ENCODE measurements around the gene PPP1R9B. TPM values are rescaled to one million over a fixed set of nuclear protein-coding genes. Genes with fewer than 3 reads are reported as not detected.
A peak's percentile ranks its signal among the peaks of the same experiment; 100 is the strongest.

PPP1R9B gene
- total RNA-seq, 1 experiment from 2014 or later: 61.3 TPM

DNA sequence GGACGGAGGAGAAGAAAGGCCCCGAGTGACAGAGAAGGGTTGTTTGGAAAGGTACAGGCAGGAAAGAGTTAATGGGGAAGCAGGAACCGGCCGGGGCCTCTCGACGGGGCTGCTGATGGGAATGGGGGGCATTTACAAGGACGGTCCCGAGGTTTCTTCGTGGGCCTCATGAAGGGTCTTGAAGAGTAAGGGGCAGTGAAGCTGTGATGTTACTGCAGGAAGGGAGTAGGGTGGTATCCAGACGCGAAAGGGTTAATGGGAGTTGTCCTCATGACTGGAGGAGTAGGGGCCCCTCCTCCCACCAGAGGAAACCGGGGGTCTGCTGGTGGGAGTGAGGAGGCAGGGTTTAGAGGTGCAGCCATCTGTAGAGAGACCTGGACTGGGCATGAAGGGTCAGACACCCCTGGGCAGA is 54.8 kb downstream of the PPP1R9B start:
- ChIA-PET CTCF (no interaction called here), POLR2A (ENCODE audit: low non-redundant PET) (no interaction called here)
- no peak for TF ChIP-seq EZH2 (IDR thresholded peaks at IDR 0.05; ENCODE audit: borderline replicate concordance, low read depth, low read length, poor library complexity, severe bottlenecking)
- TF ChIP-seq, protein P1, sequence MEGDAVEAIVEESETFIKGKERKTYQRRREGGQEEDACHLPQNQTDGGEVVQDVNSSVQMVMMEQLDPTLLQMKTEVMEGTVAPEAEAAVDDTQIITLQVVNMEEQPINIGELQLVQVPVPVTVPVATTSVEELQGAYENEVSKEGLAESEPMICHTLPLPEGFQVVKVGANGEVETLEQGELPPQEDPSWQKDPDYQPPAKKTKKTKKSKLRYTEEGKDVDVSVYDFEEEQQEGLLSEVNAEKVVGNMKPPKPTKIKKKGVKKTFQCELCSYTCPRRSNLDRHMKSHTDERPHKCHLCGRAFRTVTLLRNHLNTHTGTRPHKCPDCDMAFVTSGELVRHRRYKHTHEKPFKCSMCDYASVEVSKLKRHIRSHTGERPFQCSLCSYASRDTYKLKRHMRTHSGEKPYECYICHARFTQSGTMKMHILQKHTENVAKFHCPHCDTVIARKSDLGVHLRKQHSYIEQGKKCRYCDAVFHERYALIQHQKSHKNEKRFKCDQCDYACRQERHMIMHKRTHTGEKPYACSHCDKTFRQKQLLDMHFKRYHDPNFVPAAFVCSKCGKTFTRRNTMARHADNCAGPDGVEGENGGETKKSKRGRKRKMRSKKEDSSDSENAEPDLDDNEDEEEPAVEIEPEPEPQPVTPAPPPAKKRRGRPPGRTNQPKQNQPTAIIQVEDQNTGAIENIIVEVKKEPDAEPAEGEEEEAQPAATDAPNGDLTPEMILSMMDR (conservative IDR thresholded peaks at IDR 0.05; ENCODE audit: low read depth, low read length): no peak
- Histone ChIP-seq H3K27ac (ENCODE audit: low read depth, low read length, poor library complexity, severe bottlenecking) (peak overlapping the region; percentile 82), H3K4me1 (ENCODE audit: insufficient read depth, low read length, poor library complexity, severe bottlenecking) (peaks cover 10% of the 10 kb centered on the region), H3K9me3 (ENCODE audit: low read depth, low read length, poor library complexity, severe bottlenecking) (no peaks in the 10 kb centered on the region), H3K4me3 (ENCODE audit: low read depth, low read length, poor library complexity, severe bottlenecking) (peak overlapping the region; percentile 77), H3K36me3 (ENCODE audit: insufficient read depth, low read length, poor library complexity, severe bottlenecking) (no peaks in the 10 kb centered on the region), H3K27me3 (replicated peaks; ENCODE audit: insufficient read depth, low read depth, low read length, poor library complexity) (no peaks in the 10 kb centered on the region)
- no peak for DNase-seq (ENCODE audit: low spot score)
- intact Hi-C loops (cut with micrococcal nuclease; ENCODE audit: unreplicated experiment): loop anchor here (2.0 kb wide), 2 partner anchors 65 to 201 kb away; no protein-coding TSS in a partner anchor
- BruUV-seq (replicated peaks): no TSS peak

DNA sequence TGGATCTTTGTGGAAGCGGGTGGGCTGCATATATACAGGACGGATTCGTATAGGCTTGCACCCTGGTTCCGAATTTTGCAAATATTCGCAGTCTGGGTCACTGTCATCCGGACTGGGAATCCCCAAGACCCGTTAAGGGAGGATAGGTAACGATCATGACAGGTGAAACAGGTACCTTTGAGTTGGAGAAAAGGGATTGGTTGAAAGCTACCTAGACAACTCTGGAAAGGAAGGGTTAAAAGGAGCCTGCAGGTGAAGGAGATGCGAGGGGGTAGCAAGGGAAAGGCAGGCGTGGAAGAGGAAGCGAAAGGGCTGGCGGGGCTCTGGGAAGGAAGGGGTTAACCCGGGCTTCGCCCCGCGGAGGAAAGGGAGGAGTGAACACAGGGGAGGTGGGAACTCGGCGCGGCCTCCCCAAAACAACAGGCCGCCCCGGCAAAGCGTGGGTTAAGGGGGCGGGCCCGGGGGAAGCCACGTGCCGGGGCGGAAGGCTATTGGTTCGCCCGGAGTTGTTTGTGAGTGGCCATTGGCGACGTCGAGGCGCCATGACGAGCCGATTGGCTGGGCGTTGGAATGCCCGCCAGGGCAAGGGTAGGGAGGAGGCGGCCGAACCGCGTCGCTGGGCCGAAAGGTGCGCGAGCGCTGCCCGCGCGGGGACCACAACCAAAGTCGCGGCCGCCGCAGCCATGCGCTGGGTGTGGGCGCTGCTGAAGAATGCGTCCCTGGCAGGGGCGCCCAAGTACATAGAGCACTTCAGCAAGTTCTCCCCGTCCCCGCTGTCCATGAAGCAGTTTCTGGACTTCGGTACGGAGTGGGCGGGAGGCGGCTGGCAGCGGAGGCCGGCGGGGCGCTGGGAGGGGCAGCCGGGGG is 55.5 kb downstream of the PPP1R9B start, which contains the start of gene PDK2:
Gene PDK2 (plus strand): TSS at position 599 of the 867 bp plus-strand sequence. CDS start 85 bp downstream, at position 684.
- CTCF ChIA-PET: interaction anchor here (0.6 to 1.4 kb wide), 19 partner anchors 10 to 203 kb away, joined by 3 to 10 read pairs (median 4); no protein-coding TSS in a partner anchor
- Histone ChIP-seq H3K36me3 (ENCODE audit: insufficient read depth, low read length, poor library complexity, severe bottlenecking) (no peaks in the 10 kb centered on the region), H3K4me1 (ENCODE audit: insufficient read depth, low read length, poor library complexity, severe bottlenecking) (peaks cover 10% of the 10 kb centered on the region), H3K9me3 (ENCODE audit: low read depth, low read length, poor library complexity, severe bottlenecking) (no peaks in the 10 kb centered on the region), H3K27ac (ENCODE audit: low read depth, low read length, poor library complexity, severe bottlenecking) (peak within 1 kb of the TSS; percentile 82), H3K27me3 (replicated peaks; ENCODE audit: insufficient read depth, low read depth, low read length, poor library complexity) (no peaks in the 10 kb centered on the region), H3K4me3 (ENCODE audit: low read depth, low read length, poor library complexity, severe bottlenecking) (peak within 1 kb of the TSS; percentile 77)
- POLR2A ChIA-PET (ENCODE audit: low non-redundant PET): interaction anchor here (0.6 kb wide), 1 partner anchor 1793 kb away, joined by 11 read pairs; no protein-coding TSS in a partner anchor
- TF ChIP-seq, protein P1 (conservative IDR thresholded peaks at IDR 0.05; ENCODE audit: low read depth, low read length): no peak
- no peak for TF ChIP-seq EZH2 (IDR thresholded peaks at IDR 0.05; ENCODE audit: borderline replicate concordance, low read depth, low read length, poor library complexity, severe bottlenecking)
- intact Hi-C loops (cut with micrococcal nuclease; ENCODE audit: unreplicated experiment): loop anchor here (2.0 kb wide), 2 partner anchors 66 to 202 kb away; no protein-coding TSS in a partner anchor
- DNase-seq (ENCODE audit: low spot score): peak; percentile 99
- no TSS peak for BruUV-seq (replicated peaks)

DNA sequence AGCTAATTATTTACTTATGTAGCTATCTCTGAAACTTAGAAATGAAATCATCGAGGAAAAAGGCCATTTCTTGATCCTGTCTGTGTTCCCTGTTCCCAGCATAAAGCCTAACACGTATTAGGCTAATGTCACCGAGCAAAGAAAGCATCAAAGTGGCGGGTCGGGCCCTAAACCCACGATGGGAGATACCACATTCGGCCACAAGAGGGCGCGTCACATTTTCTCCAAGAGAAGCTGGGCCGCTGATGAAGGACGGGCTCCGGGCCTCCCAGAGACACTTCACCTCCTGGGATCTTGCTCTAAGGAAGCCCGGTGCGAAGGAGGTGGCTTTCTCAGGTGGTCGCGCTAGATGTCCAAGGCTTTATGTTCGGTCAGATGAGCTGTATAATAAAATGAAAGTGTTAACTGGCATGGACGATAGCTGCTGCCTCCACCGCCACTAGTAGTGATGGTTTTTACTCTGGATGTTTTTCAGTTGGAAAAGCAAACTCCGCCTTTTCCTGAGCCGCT is 56.2 kb downstream of the PPP1R9B start:
- CTCF ChIA-PET: interaction anchor here (0.6 to 1.4 kb wide), 21 partner anchors 10 to 204 kb away, joined by 3 to 10 read pairs (median 4); no protein-coding TSS in a partner anchor
- Histone ChIP-seq H3K27ac (ENCODE audit: low read depth, low read length, poor library complexity, severe bottlenecking) (no peak overlapping the region), H3K4me3 (ENCODE audit: low read depth, low read length, poor library complexity, severe bottlenecking) (peak overlapping the region; percentile 77), H3K4me1 (ENCODE audit: insufficient read depth, low read length, poor library complexity, severe bottlenecking) (peaks cover 10% of the 10 kb centered on the region), H3K9me3 (ENCODE audit: low read depth, low read length, poor library complexity, severe bottlenecking) (no peaks in the 10 kb centered on the region), H3K27me3 (replicated peaks; ENCODE audit: insufficient read depth, low read depth, low read length, poor library complexity) (no peaks in the 10 kb centered on the region), H3K36me3 (ENCODE audit: insufficient read depth, low read length, poor library complexity, severe bottlenecking) (no peaks in the 10 kb centered on the region)
- intact Hi-C loops (cut with micrococcal nuclease; ENCODE audit: unreplicated experiment): loop anchor here (2.0 kb wide), 2 partner anchors 67 to 203 kb away; no protein-coding TSS in a partner anchor
- POLR2A ChIA-PET (ENCODE audit: low non-redundant PET): interaction anchor here (0.6 kb wide), 1 partner anchor 1794 kb away, joined by 11 read pairs; no protein-coding TSS in a partner anchor
- TF ChIP-seq EZH2 (IDR thresholded peaks at IDR 0.05; ENCODE audit: borderline replicate concordance, low read depth, low read length, poor library complexity, severe bottlenecking): no peak
- TF ChIP-seq, protein P1 (conservative IDR thresholded peaks at IDR 0.05; ENCODE audit: low read depth, low read length): peak; percentile 94
- DNase-seq (ENCODE audit: low spot score): peak; percentile 94
- no TSS peak for BruUV-seq (replicated peaks)
